Measurements from ENCODE around the gene EMC7.

DNA sequence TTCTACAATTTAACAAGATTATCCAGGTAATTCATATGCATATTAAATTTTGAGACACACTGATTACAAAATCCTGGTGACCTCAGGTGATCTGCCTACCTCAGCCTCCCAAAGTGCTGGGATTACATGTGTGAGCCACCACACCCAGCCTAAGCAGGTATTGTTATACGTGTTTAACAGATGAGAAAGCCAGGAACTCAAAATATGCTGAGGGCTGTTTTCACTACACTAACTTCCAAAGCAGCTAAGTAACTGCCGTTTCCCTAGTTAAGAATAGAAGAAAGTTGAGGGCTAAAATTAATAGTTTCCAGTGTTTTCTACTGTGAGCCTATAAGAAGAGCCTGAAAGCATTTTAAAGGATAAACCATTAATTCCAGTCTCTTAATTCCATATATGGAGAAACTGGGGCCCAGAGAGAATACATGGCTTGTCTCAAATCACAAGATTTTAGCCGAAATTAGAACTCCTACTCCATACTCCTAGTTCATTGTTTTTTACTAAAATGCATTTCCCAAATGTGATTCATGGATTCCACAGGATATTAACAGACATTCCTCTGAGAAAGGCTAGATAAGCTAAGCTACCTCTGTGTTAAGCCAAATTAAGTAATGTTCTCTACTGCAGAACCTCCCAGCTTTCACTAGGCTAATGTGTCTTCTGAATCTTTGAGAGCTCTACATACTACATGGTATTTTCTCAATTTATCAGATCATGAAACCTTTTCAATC is 45.6 kb downstream of the EMC7 start:
- TF ChIP-seq, protein P1, sequence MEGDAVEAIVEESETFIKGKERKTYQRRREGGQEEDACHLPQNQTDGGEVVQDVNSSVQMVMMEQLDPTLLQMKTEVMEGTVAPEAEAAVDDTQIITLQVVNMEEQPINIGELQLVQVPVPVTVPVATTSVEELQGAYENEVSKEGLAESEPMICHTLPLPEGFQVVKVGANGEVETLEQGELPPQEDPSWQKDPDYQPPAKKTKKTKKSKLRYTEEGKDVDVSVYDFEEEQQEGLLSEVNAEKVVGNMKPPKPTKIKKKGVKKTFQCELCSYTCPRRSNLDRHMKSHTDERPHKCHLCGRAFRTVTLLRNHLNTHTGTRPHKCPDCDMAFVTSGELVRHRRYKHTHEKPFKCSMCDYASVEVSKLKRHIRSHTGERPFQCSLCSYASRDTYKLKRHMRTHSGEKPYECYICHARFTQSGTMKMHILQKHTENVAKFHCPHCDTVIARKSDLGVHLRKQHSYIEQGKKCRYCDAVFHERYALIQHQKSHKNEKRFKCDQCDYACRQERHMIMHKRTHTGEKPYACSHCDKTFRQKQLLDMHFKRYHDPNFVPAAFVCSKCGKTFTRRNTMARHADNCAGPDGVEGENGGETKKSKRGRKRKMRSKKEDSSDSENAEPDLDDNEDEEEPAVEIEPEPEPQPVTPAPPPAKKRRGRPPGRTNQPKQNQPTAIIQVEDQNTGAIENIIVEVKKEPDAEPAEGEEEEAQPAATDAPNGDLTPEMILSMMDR (IDR thresholded peaks at IDR 0.05; ENCODE audit: insufficient read depth, low read length) = no peak
- TF ChIP-seq, protein P2, sequence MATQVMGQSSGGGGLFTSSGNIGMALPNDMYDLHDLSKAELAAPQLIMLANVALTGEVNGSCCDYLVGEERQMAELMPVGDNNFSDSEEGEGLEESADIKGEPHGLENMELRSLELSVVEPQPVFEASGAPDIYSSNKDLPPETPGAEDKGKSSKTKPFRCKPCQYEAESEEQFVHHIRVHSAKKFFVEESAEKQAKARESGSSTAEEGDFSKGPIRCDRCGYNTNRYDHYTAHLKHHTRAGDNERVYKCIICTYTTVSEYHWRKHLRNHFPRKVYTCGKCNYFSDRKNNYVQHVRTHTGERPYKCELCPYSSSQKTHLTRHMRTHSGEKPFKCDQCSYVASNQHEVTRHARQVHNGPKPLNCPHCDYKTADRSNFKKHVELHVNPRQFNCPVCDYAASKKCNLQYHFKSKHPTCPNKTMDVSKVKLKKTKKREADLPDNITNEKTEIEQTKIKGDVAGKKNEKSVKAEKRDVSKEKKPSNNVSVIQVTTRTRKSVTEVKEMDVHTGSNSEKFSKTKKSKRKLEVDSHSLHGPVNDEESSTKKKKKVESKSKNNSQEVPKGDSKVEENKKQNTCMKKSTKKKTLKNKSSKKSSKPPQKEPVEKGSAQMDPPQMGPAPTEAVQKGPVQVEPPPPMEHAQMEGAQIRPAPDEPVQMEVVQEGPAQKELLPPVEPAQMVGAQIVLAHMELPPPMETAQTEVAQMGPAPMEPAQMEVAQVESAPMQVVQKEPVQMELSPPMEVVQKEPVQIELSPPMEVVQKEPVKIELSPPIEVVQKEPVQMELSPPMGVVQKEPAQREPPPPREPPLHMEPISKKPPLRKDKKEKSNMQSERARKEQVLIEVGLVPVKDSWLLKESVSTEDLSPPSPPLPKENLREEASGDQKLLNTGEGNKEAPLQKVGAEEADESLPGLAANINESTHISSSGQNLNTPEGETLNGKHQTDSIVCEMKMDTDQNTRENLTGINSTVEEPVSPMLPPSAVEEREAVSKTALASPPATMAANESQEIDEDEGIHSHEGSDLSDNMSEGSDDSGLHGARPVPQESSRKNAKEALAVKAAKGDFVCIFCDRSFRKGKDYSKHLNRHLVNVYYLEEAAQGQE (IDR thresholded peaks at IDR 0.05; ENCODE audit: insufficient replicate concordance, low read depth) = no peak
- TF ChIP-seq POLR2AphosphoS5 (IDR thresholded peaks at IDR 0.05; ENCODE audit: low read depth) = no peak
